Measurements from ENCODE around the gene ZNF786. TPM values are rescaled to one million over a fixed set of nuclear protein-coding genes. Genes with fewer than 3 reads are reported as not detected.

Gene ZNF786
- total RNA-seq, 4 donors from 2014 or later, result 8.3 to 19.1 (median 16.3) TPM

DNA sequence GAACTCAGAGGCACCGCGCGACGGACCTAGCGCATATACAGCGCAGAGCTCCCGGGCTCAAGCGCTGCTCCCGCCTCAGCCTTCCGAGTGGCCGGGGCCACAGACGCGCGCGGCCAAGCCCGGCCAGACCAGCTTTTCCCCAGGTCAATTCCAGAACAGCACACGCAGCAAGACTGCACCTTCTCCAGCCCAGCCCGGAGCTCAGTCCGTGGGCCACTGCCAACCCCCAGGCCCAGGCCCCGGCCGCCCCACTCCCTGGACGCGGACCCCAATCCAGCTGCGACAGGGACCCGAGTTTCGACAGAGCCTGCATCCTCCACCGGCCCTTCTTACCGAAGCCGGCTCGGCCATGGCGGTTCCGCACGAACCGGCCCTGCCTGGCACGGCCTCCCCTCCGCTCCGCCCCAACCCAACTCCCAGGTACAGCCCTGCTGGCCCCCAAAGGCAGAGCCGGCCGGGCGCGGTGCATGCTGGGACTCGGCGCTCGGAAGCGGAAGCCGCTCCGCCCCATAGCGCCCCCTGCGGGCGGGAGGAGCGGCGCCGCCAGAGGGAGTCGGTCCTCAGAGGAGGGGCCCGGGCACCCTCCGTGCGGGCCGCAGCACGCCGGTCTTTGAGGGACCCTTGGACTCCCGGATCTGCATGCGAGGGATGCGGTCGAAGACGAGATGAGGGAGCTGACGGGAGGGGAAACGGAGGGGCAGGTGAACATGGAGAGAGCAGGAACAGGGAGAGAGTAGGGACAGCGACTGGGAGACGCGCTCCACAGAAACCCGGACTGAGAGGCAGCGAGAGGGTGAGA, 35.5 kb upstream of the ZNF786 start, which contains the start of gene ZNF425:
Gene ZNF425 (minus strand): TSS at position 462 of the 799 bp plus-strand sequence. CDS start 111 bp downstream, at position 351.
- peak within 1 kb of the TSS; percentile 94 for H3K4me3 ChIP-seq (ENCODE audit: low read depth, poor library complexity, severe bottlenecking)
- intact Hi-C loops (cut with DNase I; ENCODE audit: low total_unique reads), result no loop called here
- peak in 1 of 2 donors; percentile 87 for TF ChIP-seq POLR2A (IDR thresholded peaks at IDR 0.05)
- TF ChIP-seq, protein P1, sequence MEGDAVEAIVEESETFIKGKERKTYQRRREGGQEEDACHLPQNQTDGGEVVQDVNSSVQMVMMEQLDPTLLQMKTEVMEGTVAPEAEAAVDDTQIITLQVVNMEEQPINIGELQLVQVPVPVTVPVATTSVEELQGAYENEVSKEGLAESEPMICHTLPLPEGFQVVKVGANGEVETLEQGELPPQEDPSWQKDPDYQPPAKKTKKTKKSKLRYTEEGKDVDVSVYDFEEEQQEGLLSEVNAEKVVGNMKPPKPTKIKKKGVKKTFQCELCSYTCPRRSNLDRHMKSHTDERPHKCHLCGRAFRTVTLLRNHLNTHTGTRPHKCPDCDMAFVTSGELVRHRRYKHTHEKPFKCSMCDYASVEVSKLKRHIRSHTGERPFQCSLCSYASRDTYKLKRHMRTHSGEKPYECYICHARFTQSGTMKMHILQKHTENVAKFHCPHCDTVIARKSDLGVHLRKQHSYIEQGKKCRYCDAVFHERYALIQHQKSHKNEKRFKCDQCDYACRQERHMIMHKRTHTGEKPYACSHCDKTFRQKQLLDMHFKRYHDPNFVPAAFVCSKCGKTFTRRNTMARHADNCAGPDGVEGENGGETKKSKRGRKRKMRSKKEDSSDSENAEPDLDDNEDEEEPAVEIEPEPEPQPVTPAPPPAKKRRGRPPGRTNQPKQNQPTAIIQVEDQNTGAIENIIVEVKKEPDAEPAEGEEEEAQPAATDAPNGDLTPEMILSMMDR (IDR thresholded peaks at IDR 0.05), result peak in 2 of 3 donors; percentile 18 to 97
- 0% methylated on average over 39 to 52 of the region's 72 CpGs for WGBS, 2 donors
- DNase-seq (ENCODE audit: low spot score in 2 of 2), result peak; percentile 88 to 98

DNA sequence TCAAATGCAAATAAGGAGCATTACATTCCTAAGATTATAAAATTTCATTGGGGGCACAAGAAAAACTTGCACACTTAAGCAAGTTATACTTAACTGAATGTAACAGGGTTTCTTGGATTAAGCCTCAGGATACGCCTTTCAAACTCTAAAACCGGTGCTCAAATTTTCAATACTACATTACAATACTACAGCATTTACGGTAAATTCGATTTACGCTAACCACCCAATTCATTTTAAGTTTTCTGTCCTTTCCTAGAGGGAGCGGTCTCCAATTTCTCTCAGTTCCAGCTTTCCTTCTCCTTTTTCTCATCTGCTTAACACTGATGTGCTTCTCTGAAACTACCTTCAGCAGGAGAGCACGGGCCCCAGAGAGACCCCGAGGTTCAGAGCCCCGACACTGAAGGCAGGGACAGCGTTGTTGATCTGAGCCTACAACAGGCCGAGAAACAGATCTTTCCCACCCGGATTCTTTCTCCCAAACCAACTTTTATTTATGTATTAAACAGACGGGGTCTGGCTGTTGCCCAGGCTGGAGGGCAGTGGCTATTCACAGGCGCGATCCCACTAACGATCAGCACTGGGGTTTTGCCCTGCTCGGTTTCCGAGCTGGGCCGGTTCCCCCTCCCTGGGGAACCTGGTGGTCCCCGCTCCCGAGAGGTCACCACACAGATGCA, 34.8 kb upstream of the ZNF786 start:
- peak overlapping the region; percentile 94 for H3K4me3 ChIP-seq (ENCODE audit: low read depth, poor library complexity, severe bottlenecking)
- DNase-seq (ENCODE audit: low spot score in 2 of 2), result no peak
- intact Hi-C loops (cut with DNase I; ENCODE audit: low total_unique reads), result no loop called here
- TF ChIP-seq POLR2A (IDR thresholded peaks at IDR 0.05), result no peak
- TF ChIP-seq, protein P1 (IDR thresholded peaks at IDR 0.05), result no peak
- WGBS, 2 donors, result 3% methylated on average over 20 to 21 of the region's 21 CpGs

DNA sequence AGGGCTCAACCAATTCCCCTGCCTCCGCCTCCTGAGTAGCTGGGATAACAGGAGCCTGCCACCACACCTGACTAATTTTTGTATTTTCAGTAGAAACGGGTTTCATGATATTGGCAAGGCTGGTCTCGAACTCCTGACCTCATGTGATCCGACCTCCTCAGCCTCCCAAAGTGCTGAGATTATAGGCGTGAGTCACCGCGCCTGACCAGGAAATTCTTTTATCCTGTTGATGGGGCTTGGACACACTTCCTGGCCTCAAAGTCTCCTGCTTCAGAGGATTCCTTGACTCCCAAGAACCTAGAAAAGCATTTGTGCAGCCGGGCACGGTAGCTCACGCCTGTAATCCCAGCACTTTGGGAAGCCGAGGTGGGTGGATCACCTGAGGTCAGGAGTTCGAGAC, 19.5 kb upstream of the ZNF786 start:
- WGBS, 2 donors, result 89 to 95% methylated on average over 12 of the region's 12 CpGs
- TF ChIP-seq POLR2A (IDR thresholded peaks at IDR 0.05), result no peak
- TF ChIP-seq, protein P1 (IDR thresholded peaks at IDR 0.05), result no peak
- DNase-seq (ENCODE audit: low spot score in 2 of 2), result no peak
- no peak overlapping the region for H3K4me3 ChIP-seq (ENCODE audit: low read depth, poor library complexity, severe bottlenecking)
- intact Hi-C loops (cut with DNase I; ENCODE audit: low total_unique reads), result no loop called here

DNA sequence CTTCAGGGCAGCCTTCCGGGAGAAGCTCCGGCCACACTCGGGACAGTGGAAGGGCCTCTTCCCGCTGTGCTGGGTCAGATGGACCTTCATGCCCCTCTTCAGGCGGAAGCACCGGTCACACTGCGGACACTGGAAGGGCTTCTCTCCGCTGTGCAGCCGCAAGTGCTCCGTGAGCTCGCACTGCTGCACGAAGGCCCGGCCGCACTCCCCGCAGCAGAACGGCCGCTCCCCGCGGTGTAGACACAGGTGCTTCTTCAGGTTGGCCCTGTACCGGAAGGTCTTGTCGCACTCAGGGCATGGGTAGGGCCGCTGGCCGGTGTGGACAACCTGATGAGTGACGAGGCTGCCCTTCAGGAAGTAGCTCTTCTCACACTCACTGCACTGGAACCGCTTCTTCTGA, 14.2 kb upstream of the ZNF786 start:
- 95% methylated on average over 9 to 25 of the region's 25 CpGs for WGBS, 2 donors
- H3K4me3 ChIP-seq (ENCODE audit: low read depth, poor library complexity, severe bottlenecking), result no peak overlapping the region
- intact Hi-C loops (cut with DNase I; ENCODE audit: low total_unique reads), result no loop called here
- DNase-seq (ENCODE audit: low spot score in 2 of 2), result no peak
- TF ChIP-seq, protein P1 (IDR thresholded peaks at IDR 0.05), result no peak
- TF ChIP-seq POLR2A (IDR thresholded peaks at IDR 0.05), result no peak

DNA sequence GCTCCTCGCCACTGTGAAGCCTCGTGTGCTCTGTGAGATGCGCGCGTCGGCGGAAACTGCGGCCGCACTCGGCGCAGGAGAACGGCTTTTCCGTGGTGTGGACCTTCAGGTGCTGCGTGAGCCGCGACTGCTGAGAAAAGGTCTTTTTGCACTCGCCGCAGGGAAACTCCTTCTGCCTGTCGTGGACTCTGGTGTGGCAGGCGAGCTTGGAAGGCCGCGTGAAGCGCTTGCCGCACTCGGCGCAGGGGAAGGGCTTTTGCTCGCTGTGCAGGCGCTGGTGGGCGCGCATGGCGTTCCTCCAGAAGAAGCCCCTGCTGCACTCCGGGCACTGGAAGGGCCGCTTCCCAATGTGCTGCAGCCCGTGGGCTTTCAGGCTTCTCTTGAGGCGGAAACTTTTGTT, 13.7 kb upstream of the ZNF786 start:
- TF ChIP-seq, protein P1 (IDR thresholded peaks at IDR 0.05), result no peak
- TF ChIP-seq POLR2A (IDR thresholded peaks at IDR 0.05), result no peak
- intact Hi-C loops (cut with DNase I; ENCODE audit: low total_unique reads), result no loop called here
- no peak overlapping the region for H3K4me3 ChIP-seq (ENCODE audit: low read depth, poor library complexity, severe bottlenecking)
- no peak for DNase-seq (ENCODE audit: low spot score in 2 of 2)
- 97 to 98% methylated on average over 35 of the region's 35 CpGs for WGBS, 2 donors
